ENCODE measurements around the gene MISFA.
"Not testable (repeated sequence)": the region's sequence is repeated elsewhere in the genome, so short reads cannot be mapped to it uniquely, and the experiment has no call there.

MISFA gene

DNA sequence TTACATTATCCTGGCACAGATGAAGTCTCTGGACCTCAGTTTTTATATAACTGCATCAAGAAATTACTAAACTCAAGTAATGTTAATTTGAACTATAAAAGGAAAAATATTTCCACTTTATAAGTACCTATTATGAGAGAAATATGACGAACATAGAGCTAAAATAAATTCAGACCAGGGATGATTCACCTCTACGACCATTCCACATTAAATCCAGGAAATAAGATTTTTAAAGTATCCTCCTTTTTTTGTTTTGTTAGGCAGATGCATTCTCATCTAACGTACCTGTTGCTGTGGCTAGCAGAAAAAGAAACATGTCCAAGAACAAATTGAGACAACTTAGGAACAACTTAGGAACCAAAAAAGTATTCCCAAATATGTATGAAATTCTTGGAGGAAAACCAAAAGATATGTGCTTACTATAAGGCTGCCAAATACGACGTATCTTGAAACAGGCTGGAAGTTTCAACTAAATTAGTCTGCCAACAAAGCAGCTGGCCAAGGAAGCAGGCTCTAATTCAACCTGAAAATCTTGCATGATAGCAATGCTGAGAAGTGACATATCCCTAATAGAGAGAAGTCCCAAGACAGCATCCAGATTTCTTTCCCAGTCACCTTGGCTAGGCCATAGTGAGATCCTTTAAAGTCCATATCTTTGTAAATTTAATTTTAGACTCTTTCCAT is 18.9 kb downstream of the MISFA start:
- DNase-seq = no peak

DNA sequence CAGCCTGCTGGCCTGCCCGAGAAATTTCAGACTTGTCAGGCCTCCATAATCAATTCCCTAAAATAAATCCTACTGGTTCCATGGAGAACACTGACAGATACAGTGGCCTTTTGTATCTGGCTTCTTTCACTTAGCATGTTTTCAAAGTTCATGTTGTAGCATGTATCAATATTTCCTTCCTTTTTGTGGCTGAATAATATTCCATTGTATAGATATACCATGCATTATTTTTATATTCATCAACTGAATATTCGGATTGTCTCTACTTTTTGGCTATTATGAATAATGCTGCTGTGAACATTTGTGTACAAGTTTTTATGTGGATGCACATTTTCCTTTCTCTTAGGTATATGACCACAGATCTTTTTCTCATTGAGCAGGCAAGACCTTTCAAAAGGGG is 24.1 kb downstream of the MISFA start:
- DNase-seq = no peak

DNA sequence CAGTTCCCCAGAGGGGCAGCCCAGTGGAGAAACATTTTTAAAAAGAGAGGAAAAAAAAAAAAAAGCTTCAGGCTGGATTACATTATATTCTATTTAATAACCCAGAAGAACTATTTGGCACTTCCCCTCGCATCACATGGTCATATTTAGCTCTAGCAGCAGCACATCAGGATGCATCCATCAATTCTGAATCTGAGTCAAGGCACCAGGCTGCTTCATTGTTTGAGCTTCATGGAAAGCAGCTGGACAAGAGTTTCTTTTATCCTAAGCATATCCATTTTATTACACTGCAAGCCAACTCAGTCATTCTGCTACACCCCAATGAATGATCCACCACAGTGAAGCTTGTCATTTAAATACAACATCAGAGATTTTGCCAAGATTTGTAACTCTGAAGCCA is 24.6 kb downstream of the MISFA start:
- no peak for DNase-seq

DNA sequence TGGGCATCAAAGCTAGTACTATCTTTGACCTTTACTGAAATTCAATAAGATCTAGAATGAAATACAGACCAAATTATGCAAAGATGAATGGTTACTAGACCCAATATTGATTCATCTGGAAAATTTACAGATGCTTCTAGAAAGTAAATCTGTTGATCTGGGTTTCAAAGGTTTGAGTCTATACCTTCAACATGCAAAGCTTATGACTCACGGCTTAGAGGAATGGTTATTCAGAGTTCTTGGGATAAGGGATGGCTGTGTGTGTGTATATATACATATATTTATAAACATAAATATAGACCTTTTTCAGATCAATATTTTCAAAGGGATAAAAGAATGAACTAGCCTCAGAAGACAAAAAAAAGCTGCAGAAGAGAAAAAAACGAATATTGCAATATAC is 33.3 kb downstream of the MISFA start:
- DNase-seq = no peak

DNA sequence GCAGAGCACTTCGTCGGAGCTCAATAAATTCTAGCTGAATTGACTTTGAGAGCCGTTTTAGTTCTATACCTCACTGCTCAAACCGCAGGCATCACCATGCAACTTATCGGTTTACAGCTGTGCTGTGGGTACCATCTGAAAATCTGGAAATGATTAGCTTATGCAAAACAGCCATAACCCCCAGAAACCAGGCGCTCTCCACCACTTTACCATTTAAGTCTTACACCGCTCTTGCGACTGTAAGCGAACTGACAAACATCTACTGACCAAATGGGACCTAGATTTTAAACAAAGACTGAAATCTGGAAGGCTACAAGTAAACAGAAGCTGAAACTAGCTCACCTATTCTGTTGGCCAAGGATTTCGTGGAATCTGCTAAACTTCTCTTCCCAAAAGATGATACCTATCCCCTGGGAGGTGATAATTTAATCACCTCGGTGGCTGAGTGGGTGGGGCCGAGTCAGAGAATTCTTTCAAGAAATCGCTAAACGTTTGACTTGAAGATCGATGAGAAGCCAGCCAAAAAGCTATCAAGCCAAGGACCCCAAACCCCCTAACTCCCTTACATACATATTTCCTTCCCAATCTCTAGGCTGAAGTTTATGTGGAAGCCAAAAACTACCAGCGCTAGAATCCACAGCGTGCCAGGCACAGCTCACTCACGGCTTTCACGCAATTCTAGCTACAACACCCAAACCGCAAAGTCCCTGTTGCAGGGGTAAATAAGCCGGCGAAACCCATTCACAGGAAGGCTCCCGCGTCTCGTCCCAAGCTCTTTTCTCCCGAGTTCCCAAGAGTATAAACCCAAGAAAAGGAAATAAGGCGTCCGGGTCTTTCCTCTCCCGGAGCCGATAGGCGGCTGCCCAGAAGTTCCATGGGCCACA is 33.9 kb downstream of the MISFA start:
- DNase-seq = peak; percentile 32

DNA sequence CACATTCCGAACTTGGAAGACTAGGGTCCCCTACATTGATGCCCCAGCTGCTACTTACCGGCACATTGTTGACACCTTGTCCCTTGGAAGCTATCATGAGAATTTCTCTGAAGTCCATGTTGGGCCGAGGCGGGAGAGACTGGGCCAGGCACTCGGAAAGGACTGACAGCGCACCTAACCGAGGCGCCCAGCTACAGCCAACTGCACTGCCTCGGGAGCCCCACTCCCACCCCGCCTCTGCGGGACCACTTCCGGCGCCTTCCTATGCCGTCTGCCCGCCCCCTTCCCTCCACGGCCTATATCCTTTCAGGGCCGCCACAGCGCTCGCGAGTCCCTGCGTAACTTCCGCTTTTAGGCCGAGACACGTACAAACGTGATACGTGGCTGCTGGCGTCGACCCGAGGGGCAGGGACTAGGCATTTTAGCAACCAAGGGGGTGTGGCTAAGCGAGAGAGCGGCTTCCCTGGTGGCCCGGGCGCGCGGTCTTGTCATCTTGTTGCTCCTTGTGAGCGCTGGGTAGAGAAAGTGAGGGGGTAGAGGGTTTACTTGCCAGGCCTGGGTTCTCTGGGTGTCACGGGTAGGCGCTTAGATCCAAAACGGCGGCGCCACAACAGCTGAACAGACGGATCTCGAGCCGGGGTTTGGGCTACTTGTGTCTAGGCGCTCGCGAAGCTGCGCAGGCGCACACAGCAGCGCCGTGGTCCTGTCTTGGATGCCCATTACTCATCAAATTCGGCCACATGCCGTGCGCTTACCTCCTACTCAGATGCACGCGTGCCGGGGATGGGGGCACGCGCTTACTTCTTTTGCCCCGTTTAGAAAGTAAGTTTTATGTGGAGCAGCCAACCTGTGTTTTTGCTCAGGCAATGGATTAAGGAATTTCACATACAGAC is 34.8 kb downstream of the MISFA start, which contains the start of gene SPTY2D1:
Gene SPTY2D1, minus strand, starts transcription at position 203 of the 893 bp plus-strand sequence. Its CDS starts 85 bp downstream, at position 118.
- DNase-seq = peak; percentile 98

DNA sequence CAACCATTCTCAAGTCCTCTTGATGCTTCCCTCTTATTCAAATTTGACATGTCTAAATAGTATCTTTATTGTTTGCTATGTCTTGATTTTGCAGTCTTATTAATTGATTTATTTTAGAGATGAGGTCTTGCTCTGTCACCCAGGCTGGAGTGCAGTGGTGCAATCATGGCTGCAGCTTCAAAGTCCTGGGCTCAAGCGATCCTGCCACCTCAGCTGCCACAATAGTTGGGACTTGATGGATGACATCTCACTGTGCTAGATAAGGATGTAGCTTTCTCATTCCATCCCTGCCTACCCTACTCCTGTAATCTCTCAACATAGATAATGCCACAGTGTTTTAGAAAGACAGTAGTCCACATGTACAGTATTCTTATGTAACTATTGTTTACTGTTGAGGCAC is 42.1 kb downstream of the MISFA start:
- no peak for DNase-seq

DNA sequence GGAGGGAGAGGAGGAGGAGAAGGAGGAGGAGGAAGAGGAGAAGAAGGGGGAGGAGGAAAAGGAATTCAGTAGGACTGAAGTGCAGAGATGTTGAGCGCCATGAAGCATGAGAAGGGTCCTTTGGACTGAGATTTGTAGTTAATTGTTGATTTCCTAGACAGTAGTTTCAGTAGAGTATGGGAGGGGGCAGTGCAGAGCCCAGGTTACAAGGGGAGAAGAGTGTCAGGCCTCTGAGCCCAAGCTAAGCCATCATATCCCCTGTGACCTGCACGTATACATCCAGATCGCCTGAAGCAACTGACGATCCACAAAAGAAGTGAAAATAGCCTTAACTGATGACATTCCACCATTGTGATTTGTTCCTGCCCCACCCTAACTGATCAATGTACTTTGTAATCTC is 43.4 kb downstream of the MISFA start:
- not testable (repeated sequence) for DNase-seq

DNA sequence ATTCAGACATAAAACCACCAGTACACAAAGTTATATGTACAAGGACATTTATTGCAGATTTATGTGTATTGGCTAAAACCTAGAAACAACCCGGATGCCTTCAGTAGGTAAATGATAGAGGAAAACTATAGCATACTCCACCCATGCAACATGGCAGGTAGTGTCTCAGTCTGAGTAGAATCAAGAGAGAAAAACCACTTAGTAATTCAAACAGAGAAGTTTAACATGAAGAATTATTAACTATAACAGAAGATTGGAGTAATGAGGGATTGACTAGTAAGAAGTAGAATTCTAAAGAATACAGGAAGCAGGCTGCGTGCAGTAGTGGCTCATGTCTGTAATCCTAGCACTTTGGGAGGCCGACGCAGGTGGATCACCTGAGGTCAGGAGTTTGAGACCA is 50.8 kb downstream of the MISFA start:
- DNase-seq = no peak

DNA sequence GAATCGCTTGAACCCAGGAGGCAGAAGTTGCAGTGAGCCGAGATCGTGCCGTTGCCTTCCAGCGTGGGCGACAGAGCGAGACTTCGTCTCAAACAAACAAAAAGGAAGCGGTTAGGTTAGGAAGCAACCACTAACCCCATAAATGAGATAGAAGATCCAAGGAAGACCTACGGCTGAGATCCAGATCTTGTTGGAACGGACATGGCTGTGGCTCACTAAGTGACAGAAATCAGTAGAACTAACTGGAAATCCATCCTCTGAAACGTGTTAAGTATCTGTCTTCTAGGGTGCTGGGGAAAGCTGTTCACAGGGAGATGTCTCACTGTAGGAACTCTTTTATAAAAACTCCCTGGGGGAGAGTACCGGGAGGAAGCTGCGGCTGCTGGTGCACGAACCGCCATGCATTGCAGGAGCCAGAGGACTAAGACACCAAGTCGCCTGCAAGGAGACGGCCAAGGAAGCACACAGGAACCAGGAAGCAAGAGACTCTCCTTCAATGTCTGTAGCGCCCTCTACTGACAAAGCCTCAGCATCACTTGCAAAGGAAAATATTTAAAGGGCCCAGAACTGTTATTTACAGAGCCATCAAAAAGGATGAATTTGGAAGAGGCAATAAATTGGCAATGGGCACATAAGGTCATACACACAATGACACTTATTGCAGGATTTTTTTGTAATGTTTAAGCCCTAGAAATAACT is 51.4 kb downstream of the MISFA start:
- peak; percentile 66 for DNase-seq
